Stimulated activated CD4-positive, alpha-beta T cell treated with anti-CD3 and anti-CD28 coated beads, Interleukin-12 subunit alpha, Interleukin-12 subunit beta, amount 100 ng/mL, for 4 hours (primary cell): ENCODE data around the gene PELI2.

Experiments
- DNase-seq: peaks from one replicate; pipeline ENCODE4 v3.0.0-alpha.2; 2020

PELI2 gene

GRCh38 chr14:56268039-56268438 lies 149.8 kb downstream of the PELI2 start:
- DNase-seq, result no peak

DNA sequence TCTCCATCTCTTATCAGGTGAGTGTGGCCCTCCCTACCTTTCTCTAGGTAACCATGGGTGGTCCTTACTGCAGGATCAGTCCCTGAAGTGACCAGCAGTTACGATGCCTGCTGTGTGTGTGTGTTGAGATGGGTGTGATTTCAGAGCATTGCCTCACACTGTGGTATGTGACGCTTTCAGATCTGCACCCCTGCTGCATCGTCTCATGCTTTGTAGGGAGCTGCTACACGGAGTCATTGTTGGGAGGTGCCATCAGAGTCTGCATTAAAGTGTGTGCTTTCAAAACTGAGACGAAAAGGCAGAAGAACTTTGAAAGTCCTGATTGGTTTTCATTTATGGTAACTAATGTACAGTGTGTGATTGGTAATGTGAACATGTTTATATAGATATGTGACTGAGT lies 150.5 kb downstream of the PELI2 start:
- DNase-seq, result no peak

- DNase-seq, result no peak
These were observed 152.7 kb downstream of the PELI2 start for GRCh38 chr14:56270921-56271320.

DNA sequence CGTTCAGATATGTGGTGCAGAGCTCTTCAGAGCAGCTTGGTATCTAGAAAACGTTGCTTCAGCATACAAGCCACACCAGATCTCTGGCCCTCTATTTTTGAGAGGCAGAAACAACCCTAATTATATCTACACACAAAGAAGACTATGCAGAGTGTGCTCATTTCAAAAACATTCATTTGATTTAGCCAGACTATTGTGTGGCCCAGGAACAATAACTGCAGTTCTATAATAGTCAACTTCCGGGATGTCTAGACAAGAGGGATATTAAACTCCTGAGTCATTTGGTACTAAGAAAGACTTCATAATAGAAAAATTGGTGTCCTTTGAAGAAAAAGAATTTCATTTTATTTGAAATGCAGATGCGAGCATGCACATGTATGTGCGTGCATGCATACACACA lies 153.8 kb downstream of the PELI2 start:
- DNase-seq, result no peak

GRCh38 chr14:56273155-56273554 lies 154.9 kb downstream of the PELI2 start:
- no peak for DNase-seq

DNA sequence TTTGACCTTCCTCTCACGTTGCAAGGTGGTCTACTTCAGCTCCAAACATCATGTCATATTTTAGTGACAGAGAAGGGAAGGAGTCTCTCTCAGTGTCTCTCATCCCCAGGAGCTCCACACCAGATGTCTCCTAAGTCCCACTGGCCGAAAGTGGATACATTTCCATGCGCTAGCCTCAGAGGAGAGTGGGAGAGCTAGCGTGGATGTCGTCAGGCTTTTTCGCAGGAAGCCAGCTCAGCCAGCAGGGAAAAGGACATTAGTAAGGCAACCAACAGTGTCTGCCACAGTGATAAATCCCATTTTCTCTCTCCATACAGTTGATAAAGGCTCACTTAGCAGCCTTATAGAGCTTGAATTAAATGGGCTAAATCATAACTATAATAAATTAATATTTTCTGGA lies 155.7 kb downstream of the PELI2 start:
- no peak for DNase-seq

DNA sequence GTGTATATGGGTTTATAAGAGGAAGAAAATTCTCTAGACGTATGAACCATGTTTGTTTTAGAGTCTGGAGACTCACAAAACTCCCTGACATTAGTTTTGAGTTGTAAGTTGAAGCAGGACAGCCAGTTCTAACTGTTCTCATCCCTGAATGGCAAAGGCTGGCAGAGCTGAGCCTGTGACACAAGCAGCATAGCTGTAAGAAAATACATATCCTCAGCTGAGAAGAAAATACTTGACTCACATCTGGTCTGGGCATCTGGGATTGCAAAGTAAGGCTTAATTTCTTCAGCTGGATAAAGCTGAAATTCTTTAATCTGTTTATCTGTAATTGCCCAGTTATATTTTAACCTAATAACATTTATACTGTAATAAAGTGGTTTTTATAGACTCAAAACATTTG lies 156.3 kb downstream of the PELI2 start:
- DNase-seq, result no peak

GRCh38 chr14:56276108-56276507 lies 157.9 kb downstream of the PELI2 start:
- no peak for DNase-seq

- no peak for DNase-seq
These were observed 160.2 kb downstream of the PELI2 start for GRCh38 chr14:56278383-56278782.

DNA sequence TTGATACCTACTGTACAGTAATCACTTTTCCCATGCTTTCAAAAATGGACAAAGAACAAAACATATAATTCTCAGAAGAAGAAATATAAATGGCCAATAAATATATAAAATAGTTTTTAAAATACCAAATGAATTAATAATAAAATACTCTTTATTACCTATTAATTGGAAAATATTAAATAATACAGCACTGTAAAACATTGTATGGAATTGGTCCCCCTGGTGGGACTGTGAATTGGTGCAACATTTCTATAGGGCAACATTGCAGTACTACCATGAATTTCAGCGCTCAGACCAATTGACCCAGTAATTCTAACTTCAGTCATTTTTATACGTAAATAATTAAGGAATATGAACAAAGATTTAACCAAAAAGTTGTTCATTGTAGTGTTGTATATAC lies 162.6 kb downstream of the PELI2 start:
- DNase-seq, result no peak

DNA sequence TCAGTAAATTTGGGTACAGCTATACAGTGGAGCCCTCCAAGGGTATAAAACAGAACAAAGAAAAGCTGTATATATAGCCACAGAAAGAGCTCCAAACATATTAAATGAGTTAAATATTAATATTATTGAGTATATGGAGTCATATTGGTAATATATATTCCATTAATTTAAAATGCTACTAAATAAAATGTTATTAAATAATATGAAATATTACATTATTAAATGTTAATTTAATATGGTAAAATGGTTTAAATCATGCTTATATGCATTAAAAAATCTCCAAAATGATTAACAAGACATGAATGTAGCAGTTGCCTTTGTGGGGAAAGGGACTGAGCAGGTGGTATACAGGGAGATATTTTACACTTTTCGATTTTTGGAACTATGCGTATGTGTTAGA lies 164.0 kb downstream of the PELI2 start:
- DNase-seq, result no peak

DNA sequence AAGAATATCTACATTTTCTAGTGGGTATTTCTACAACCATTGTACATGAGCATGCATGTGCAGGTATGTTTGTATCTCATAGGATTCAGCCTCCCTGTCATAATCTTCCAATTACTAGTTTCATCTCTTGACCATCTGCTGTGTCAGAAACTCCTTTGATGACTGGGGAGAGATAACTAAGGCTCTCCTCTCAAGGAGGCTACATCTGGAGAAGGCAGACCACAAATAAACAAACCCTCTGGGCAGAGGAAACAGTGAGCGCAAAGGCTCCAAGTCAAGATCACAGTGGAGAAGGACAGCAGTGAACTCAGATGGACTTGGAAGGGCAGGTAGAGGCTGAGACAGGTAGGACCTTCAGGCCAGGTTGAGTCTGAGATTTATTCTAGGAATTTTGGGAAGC lies 166.4 kb downstream of the PELI2 start:
- DNase-seq, result no peak

GRCh38 chr14:56289155-56289554 lies 170.9 kb downstream of the PELI2 start:
- DNase-seq, result no peak

DNA sequence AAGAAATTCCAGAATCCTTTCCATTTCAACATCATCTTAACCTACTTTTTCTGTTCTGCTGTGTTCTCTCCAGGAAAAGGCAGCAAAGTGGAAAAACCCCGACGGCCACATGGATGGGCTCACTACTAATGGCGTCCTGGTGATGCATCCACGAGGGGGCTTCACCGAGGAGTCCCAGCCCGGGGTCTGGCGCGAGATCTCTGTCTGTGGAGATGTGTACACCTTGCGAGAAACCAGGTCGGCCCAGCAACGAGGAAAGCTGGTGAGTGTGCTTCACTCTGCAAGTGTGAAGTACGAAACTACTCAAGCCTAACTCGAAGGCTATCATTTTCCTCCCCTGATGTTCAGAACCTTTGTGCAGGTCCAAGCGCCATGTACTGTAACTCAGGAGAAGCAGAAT lies 172.0 kb downstream of the PELI2 start:
- no peak for DNase-seq

GRCh38 chr14:56292970-56293369 lies 174.8 kb downstream of the PELI2 start:
- no peak for DNase-seq

DNA sequence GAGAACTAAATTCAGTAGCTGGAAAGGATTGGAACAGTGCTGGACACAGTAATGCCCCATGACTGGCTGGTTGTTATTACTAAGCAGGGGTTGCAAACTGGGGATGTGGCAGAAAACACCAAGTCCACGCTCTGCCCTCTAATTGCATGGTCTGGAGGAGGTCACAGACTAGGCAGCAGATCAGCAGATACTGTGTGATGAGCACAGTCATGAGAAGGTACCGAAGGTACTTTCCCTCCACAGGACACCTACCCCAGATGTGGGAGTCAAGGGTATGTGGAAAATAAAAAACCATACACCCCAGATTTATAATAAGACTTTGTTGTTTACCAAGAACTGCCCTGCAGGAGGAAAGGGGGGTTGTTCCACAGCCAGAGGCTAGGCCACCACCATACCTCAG lies 175.3 kb downstream of the PELI2 start:
- DNase-seq, result no peak

DNA sequence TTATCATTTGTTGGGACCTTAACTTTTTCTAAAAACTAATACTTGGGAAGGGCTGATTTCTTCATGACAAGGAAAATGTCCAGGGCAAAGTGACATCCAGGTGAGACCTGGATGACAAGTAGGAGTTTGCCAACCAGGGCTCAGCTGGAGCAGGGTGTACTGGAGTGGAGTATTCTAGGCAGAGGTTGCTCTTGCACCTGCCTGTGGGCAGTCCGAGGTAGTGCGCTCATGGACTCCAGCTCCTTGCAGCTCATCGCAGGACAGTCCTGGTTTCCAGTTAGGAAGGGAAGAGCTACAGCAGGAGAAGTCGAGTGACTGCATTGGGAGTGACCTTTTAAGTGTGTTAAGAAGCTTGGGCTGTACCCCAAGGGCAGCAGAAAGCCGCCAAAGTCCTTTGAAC lies 175.9 kb downstream of the PELI2 start:
- DNase-seq, result no peak

GRCh38 chr14:56295743-56296142 lies 177.5 kb downstream of the PELI2 start:
- no peak for DNase-seq

GRCh38 chr14:56297449-56297848 lies 179.2 kb downstream of the PELI2 start:
- DNase-seq, result no peak

- DNase-seq, result no peak
These were observed 181.2 kb downstream of the PELI2 start for GRCh38 chr14:56299306-56299984.

- DNase-seq, result no peak
These were observed 182.3 kb downstream of the PELI2 start for GRCh38 chr14:56300495-56300894.

- DNase-seq, result no peak
These were observed 186.2 kb downstream of the PELI2 start for GRCh38 chr14:56304456-56304855.

DNA sequence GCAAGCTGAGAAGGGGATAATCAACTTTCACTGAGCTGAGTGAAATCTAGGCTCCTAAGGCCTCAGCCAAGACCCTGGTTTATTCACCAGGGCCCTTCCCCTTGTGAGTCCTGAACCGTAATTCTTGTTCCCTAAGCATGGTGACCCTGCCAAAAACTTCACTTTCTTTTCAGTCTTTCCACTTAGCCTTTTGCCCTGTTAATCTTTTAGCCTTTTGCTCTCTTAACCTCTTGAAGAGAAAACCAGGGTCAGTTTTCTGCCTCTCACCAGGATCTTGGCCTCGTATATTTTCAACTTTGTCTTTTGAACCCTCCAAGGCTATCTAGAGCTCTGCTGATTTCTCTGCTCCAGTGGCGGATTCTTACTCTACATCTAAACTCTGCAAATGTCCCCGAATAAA lies 191.0 kb downstream of the PELI2 start:
- DNase-seq, result no peak

DNA sequence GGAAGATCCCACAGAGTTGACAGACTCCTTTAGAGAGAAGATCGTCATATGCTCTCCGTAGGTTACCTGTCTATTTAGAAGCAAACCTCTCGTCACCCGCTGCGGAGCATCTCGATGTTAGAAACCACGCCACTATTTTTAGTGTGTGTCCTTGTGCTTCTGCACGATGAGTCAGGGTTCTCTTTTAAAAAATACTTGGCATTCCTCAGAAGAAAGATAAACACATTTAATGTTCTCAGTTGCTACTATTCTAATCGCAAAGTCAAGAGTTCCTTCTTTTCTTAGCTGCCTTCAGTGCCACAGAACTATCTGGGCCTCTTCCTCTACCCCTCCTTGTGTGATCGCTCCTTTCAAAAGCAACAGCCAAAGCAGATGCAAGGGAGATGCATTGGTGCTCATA lies 192.4 kb downstream of the PELI2 start:
- DNase-seq, result no peak

- DNase-seq, result no peak
These were observed 195.6 kb downstream of the PELI2 start for GRCh38 chr14:56313789-56314188.
